CD4-positive, alpha-beta T cell (primary cell): Measurements from ENCODE around the gene FMNL1. TPM values are rescaled to one million over a fixed set of nuclear protein-coding genes. Genes with fewer than 3 reads are reported as not detected.

ENCODE experiments used
- ATAC-seq: fragments of 200-7000 bp; cut with Tn5 transposase; one replicate; pipeline ENCODE4 v1.10.0; 2022; ENCODE audit warnings: mild to moderate bottlenecking; ENCODE audit not compliant: poor library complexity
- CTCF ChIA-PET: fragments of 350-600 bp; sonication (Branson Sonifier 250); formaldehyde crosslinking; loops from one replicate; lab custom pipeline; 2021; ENCODE audit warnings: antibody characterized with exemption, inconsistent platforms; lab: Charles Lee
- POLR2A ChIA-PET: fragments of 350-600 bp; sonication (Branson Sonifier 250); formaldehyde crosslinking; loops from one replicate; lab custom pipeline; 2021; ENCODE audit warnings: antibody characterized with exemption, inconsistent platforms; lab: Charles Lee
- DNase-seq, 14 experiments: peaks; one replicate each; pipeline ENCODE4 v3.0.0-alpha.2; 2013 to 2020; ENCODE audit warnings: mixed read lengths in 2 of 14
- H3K27ac ChIP-seq, 2 donors: one replicate each; pipeline versions ENCODE4 v1.5.1 to v1.7.0; 2013; ENCODE audit warnings: low read length in 2 of 2, low read depth in 1 of 2, mild to moderate bottlenecking in 1 of 2
- H3K27me3 ChIP-seq, 2 experiments: 1 replicate in 1 of 2; 2 replicates in 1 of 2; pipeline versions ENCODE4 v1.6.1 to v1.7.0; 2013; ENCODE audit warnings: low read length in 2 of 2, control low read depth in 1 of 2, mild to moderate bottlenecking in 1 of 2, moderate library complexity in 1 of 2; ENCODE audit not compliant: insufficient read depth in 2 of 2, control insufficient read depth in 1 of 2
- H3K36me3 ChIP-seq: one replicate; pipeline ENCODE4 v1.6.1; 2013; ENCODE audit warnings: low read length, control low read depth; ENCODE audit not compliant: insufficient read depth
- H3K4me1 ChIP-seq: one replicate; pipeline ENCODE4 v1.6.1; 2013; ENCODE audit warnings: low read length, control low read depth; ENCODE audit not compliant: insufficient read depth
- H3K4me3 ChIP-seq: one replicate; pipeline ENCODE4 v1.5.1; 2013; ENCODE audit warnings: mild to moderate bottlenecking, low read length, moderate library complexity
- H3K9me3 ChIP-seq, 2 experiments: 1 replicate in 1 of 2; 2 replicates in 1 of 2; pipeline versions ENCODE4 v1.6.1 to v1.7.0; 2013; ENCODE audit warnings: low read length in 2 of 2, mild to moderate bottlenecking in 2 of 2, control low read depth in 1 of 2, moderate library complexity in 1 of 2; ENCODE audit not compliant: control insufficient read depth in 1 of 2, insufficient read depth in 1 of 2
- H3K27ac Mint-ChIP-seq: one replicate; pipeline ENCODE4 v1.8.0; 2020; ENCODE audit warnings: mixed read lengths
- H3K27me3 Mint-ChIP-seq: one replicate; pipeline ENCODE4 v1.8.0; 2021; ENCODE audit warnings: mixed read lengths
- H3K36me3 Mint-ChIP-seq: one replicate; pipeline ENCODE4 v1.8.0; 2021; ENCODE audit warnings: low read depth, mixed read lengths
- H3K4me1 Mint-ChIP-seq: one replicate; pipeline ENCODE4 v1.8.0; 2021; ENCODE audit warnings: low read depth, mixed read lengths
- H3K4me3 Mint-ChIP-seq: one replicate; pipeline ENCODE4 v1.8.0; 2020; ENCODE audit warnings: mild to moderate bottlenecking, mixed read lengths
- H3K9me3 Mint-ChIP-seq: one replicate; pipeline ENCODE4 v1.8.0; 2020; ENCODE audit warnings: mixed read lengths
- CTCF ChIP-seq: fragments of 200-600 bp; IDR thresholded peaks from one replicate; pipeline ENCODE4 v1.8.0; 2022; ENCODE audit warnings: antibody characterized with exemption, mild to moderate bottlenecking
- intact Hi-C, 2 experiments: fragments of 100-400 bp; cut with DNase I in 1 of 2; cut with micrococcal nuclease in 1 of 2; formaldehyde crosslinking; loops; one replicate each; pipeline versions ENCODE4 v1.15.1 to v1.9.0; 2023 to 2025; cut with DNase I, micrococcal nuclease
- total RNA-seq, 174 experiments: library from RNA in 2 of 174; stranded (reverse) in 2 of 174; gene quantifications; one replicate each; pipeline ENCODE4 v1.2.3 and lab custom pipeline; 2021 to 2026

Gene FMNL1
- total RNA-seq, 2 experiments from 2014 or later = 378 to 387 TPM

GRCh38 chr17:45225051-45225700, 3.5 kb downstream of the FMNL1 start:
- H3K36me3 Mint-ChIP-seq = peaks cover 61% of the 10 kb centered on the region
- TF ChIP-seq CTCF = no peak
- intact Hi-C loops = loop anchor here (5.0 kb wide), 3 partner anchors 37 to 357 kb away; partner anchors contain the start of genes MAP3K14 (in 1 of the 2) and SPATA32 (in 1 of the 2)
- Histone ChIP-seq H3K27ac (peak overlapping the region; percentile 98 to 99), H3K27me3 (no peaks in the 10 kb centered on the region), H3K9me3 (no peaks in the 10 kb centered on the region), H3K4me1 (peaks cover 81% of the 10 kb centered on the region), H3K4me3 (peak overlapping the region; percentile 99), H3K36me3 (peaks cover 7% of the 10 kb centered on the region)
- peak overlapping the region; percentile 95 for H3K4me3 Mint-ChIP-seq
- H3K27ac Mint-ChIP-seq = peak overlapping the region; percentile 100
- CTCF ChIA-PET = interaction anchor here (0.8 to 4.9 kb wide), 9 partner anchors 10 to 176 kb away, joined by 3 to 47 read pairs (median 6); partner anchors contain the start of genes ACBD4 and HEXIM1
- peak in 11 of 14 experiments; percentile 38 to 75 (median 59) for DNase-seq
- ATAC-seq = no peak
- H3K9me3 Mint-ChIP-seq = no peaks in the 10 kb centered on the region
- H3K27me3 Mint-ChIP-seq = no peaks in the 10 kb centered on the region
- POLR2A ChIA-PET = interaction anchor here (0.9 to 16.4 kb wide), 17 partner anchors 4 to 184 kb away, joined by 3 to 346 read pairs (median 10); partner anchors contain the start of genes ACBD4, FMNL1, HEXIM1 and HEXIM2
- H3K4me1 Mint-ChIP-seq = peaks cover 67% of the 10 kb centered on the region

- POLR2A ChIA-PET = interaction anchor here (0.8 to 16.4 kb wide), 23 partner anchors 5 to 1005 kb away, joined by 3 to 346 read pairs (median 5); partner anchors contain the start of genes ACBD4, FMNL1, HEXIM1 and HEXIM2
- Mint-ChIP-seq H3K36me3 (peaks cover 53% of the 10 kb centered on the region), H3K27me3 (no peaks in the 10 kb centered on the region), H3K9me3 (no peaks in the 10 kb centered on the region), H3K4me1 (peaks cover 65% of the 10 kb centered on the region), H3K27ac (peak overlapping the region; percentile 100), H3K4me3 (peak overlapping the region; percentile 95)
- CTCF ChIA-PET = interaction anchor here (0.6 to 4.9 kb wide), 11 partner anchors 9 to 177 kb away, joined by 3 to 47 read pairs (median 5); partner anchors contain the start of genes ACBD4 and HEXIM1
- peak overlapping the region; percentile 98 to 99 for H3K27ac ChIP-seq
- intact Hi-C loops = loop anchor here (1.0 to 5.0 kb wide), 4 partner anchors 22 to 356 kb away; partner anchors contain the start of genes MAP3K14 (in 1 of the 2) and SPATA32 (in 1 of the 2)
- H3K27me3 ChIP-seq = no peaks in the 10 kb centered on the region
- peak; percentile 66 for ATAC-seq
- peak; percentile 76 to 99 (median 97) for DNase-seq
- peaks cover 81% of the 10 kb centered on the region for H3K4me1 ChIP-seq
- no peak for TF ChIP-seq CTCF
- H3K36me3 ChIP-seq = peaks cover 14% of the 10 kb centered on the region
- H3K4me3 ChIP-seq = peak overlapping the region; percentile 99
- H3K9me3 ChIP-seq = no peaks in the 10 kb centered on the region
Measured at GRCh38 chr17:45225964-45226530, 4.4 kb downstream of the FMNL1 start.

GRCh38 chr17:45226576-45226975, 4.9 kb downstream of the FMNL1 start:
- Histone ChIP-seq H3K27me3 (no peaks in the 10 kb centered on the region), H3K27ac (peak overlapping the region; percentile 98 to 99), H3K36me3 (peaks cover 18% of the 10 kb centered on the region), H3K9me3 (no peaks in the 10 kb centered on the region), H3K4me3 (peak overlapping the region; percentile 99), H3K4me1 (peaks cover 84% of the 10 kb centered on the region)
- Mint-ChIP-seq H3K27ac (peak overlapping the region; percentile 100), H3K4me3 (peak overlapping the region; percentile 95), H3K9me3 (no peaks in the 10 kb centered on the region), H3K27me3 (no peaks in the 10 kb centered on the region), H3K36me3 (peaks cover 54% of the 10 kb centered on the region), H3K4me1 (peaks cover 65% of the 10 kb centered on the region)
- ChIA-PET POLR2A (interaction anchor here (0.8 to 16.4 kb wide), 21 partner anchors 5 to 1005 kb away, joined by 3 to 346 read pairs (median 9); partner anchors contain the start of genes ACBD4, FMNL1, HEXIM1 and HEXIM2), CTCF (interaction anchor here (1.0 to 4.9 kb wide), 8 partner anchors 8 to 91 kb away, joined by 3 to 47 read pairs (median 6); partner anchors contain the start of genes ACBD4 and HEXIM1)
- no peak for TF ChIP-seq CTCF
- ATAC-seq = no peak
- peak in 1 of 14 experiments; percentile 32 for DNase-seq
- intact Hi-C loops = loop anchor here (1.0 to 5.0 kb wide), 4 partner anchors 22 to 356 kb away; partner anchors contain the start of genes MAP3K14 (in 1 of the 2) and SPATA32 (in 1 of the 2)
